Adrenal gland (tissue), 5 donors: ENCODE measurements around the gene SLC30A10.

ENCODE experiments used
- POLR2A ChIP-seq, 2 donors: fragments of 450-650 bp; IDR thresholded peaks; one replicate each; pipeline ENCODE4 v1.6.1; 2017; ENCODE audit warnings: antibody characterized with exemption in 2 of 2, mild to moderate bottlenecking in 2 of 2, moderate library complexity in 1 of 2
- TF ChIP-seq, protein P1 (sequence below), 6 experiments: fragments of 450-650 bp in 4 of 6; fragments of 200-600 bp in 2 of 6; sonication (generic) in 1 of 6; IDR thresholded peaks; 1 replicate in 5 of 6; 2 replicates in 1 of 6; pipeline versions ENCODE4 v1.5.1 to v1.8.0; 2016 to 2021; ENCODE audit warnings: antibody characterized with exemption in 6 of 6, mild to moderate bottlenecking in 2 of 6, moderate library complexity in 1 of 6
- donor health status: DM: no; HTN: no; CAD: no.

- TF ChIP-seq, protein P1, sequence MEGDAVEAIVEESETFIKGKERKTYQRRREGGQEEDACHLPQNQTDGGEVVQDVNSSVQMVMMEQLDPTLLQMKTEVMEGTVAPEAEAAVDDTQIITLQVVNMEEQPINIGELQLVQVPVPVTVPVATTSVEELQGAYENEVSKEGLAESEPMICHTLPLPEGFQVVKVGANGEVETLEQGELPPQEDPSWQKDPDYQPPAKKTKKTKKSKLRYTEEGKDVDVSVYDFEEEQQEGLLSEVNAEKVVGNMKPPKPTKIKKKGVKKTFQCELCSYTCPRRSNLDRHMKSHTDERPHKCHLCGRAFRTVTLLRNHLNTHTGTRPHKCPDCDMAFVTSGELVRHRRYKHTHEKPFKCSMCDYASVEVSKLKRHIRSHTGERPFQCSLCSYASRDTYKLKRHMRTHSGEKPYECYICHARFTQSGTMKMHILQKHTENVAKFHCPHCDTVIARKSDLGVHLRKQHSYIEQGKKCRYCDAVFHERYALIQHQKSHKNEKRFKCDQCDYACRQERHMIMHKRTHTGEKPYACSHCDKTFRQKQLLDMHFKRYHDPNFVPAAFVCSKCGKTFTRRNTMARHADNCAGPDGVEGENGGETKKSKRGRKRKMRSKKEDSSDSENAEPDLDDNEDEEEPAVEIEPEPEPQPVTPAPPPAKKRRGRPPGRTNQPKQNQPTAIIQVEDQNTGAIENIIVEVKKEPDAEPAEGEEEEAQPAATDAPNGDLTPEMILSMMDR (IDR thresholded peaks at IDR 0.05), result no peak
- TF ChIP-seq POLR2A (IDR thresholded peaks at IDR 0.05), result no peak
Measured at GRCh38 chr1:219882755-219883154, 45.6 kb downstream of the SLC30A10 start.
